Omental fat pad (tissue), 4 donors: ENCODE results near the gene COX7A1. TPM values are rescaled to one million over a fixed set of nuclear protein-coding genes. Genes with fewer than 3 reads are reported as not detected.
A peak's percentile ranks its signal among the peaks of the same experiment; 100 is the strongest.
"Not testable (repeated sequence)": the region's sequence is repeated elsewhere in the genome, so short reads cannot be mapped to it uniquely, and the experiment has no call there.

Experiments
- ATAC-seq: fragments of 150-250 bp; one replicate; pipeline ENCODE4 v1.9.1; 2016; ENCODE audit warnings: mild to moderate bottlenecking, moderate library complexity; ENCODE audit not compliant: low FRiP score
- DNase-seq: peaks from one replicate; pipeline ENCODE4 v3.0.0-alpha.2; 2019; ENCODE audit warnings: low spot score
- total RNA-seq, 4 donors: library from RNA; depleted of rRNA; stranded (reverse); fragments of >200 nt; gene quantifications; one replicate each; pipeline ENCODE4 v1.1.0, GENCODE V29; 2016
- TF ChIP-seq, protein P1 (sequence below), 3 donors: fragments of 450-650 bp; IDR thresholded peaks; one replicate each; pipeline ENCODE4 v1.5.1; 2016 to 2017; ENCODE audit warnings: antibody characterized with exemption in 3 of 3, mild to moderate bottlenecking in 3 of 3, moderate library complexity in 2 of 3

COX7A1 gene
- total RNA-seq: 10 to 100 TPM; 25.1 to 60.3 (median 43.9) TPM

GRCh38 chr19:36152352-36153091 lies at the start of gene COX7A1:
TSS of gene COX7A1 (minus strand) at chr19:36152447. CDS start at chr19:36152407, 40 bp downstream.
- peak; percentile 66 for ATAC-seq

GRCh38 chr19:36201684-36202083 lies 49.4 kb upstream of the COX7A1 start:
- TF ChIP-seq, protein P1, sequence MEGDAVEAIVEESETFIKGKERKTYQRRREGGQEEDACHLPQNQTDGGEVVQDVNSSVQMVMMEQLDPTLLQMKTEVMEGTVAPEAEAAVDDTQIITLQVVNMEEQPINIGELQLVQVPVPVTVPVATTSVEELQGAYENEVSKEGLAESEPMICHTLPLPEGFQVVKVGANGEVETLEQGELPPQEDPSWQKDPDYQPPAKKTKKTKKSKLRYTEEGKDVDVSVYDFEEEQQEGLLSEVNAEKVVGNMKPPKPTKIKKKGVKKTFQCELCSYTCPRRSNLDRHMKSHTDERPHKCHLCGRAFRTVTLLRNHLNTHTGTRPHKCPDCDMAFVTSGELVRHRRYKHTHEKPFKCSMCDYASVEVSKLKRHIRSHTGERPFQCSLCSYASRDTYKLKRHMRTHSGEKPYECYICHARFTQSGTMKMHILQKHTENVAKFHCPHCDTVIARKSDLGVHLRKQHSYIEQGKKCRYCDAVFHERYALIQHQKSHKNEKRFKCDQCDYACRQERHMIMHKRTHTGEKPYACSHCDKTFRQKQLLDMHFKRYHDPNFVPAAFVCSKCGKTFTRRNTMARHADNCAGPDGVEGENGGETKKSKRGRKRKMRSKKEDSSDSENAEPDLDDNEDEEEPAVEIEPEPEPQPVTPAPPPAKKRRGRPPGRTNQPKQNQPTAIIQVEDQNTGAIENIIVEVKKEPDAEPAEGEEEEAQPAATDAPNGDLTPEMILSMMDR (IDR thresholded peaks at IDR 0.05): no peak
- no peak for ATAC-seq
- no peak for DNase-seq

More at GRCh38 chr19:36152352-36153091, at the start of gene COX7A1:
- no peak for DNase-seq
- TF ChIP-seq, protein P1 (IDR thresholded peaks at IDR 0.05): no peak

GRCh38 chr19:36198119-36198518 lies 45.9 kb upstream of the COX7A1 start:
- TF ChIP-seq, protein P1 (IDR thresholded peaks at IDR 0.05): no peak
- no peak for DNase-seq
- no peak for ATAC-seq

- TF ChIP-seq, protein P1 (IDR thresholded peaks at IDR 0.05): no peak
- ATAC-seq: no peak
- DNase-seq: no peak
These were observed 44.0 kb upstream of the COX7A1 start for GRCh38 chr19:36196249-36196648.

- not testable (repeated sequence) for ATAC-seq, DNase-seq
These were observed 34.5 kb upstream of the COX7A1 start for GRCh38 chr19:36186722-36187121.

DNA sequence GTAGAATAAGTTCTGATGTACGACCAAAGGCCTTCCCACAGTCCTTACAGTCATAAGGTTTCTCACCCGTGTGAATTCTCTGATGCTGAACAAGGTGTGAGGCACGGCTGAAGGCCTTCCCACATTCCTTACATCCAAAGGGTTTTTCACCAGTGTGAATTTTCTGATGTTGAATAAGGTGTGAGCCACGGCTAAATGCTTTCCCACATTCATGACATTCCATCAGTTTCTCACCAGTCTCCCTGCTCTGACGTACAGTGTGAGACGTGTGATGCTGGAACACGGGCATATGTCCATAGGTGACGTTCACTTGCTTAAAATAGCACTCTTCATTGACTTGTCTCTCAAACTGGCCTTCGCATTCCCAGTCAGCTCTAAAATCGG lies 31.0 kb upstream of the COX7A1 start:
- no peak for DNase-seq
- TF ChIP-seq, protein P1 (IDR thresholded peaks at IDR 0.05): no peak
- ATAC-seq: no peak

DNA sequence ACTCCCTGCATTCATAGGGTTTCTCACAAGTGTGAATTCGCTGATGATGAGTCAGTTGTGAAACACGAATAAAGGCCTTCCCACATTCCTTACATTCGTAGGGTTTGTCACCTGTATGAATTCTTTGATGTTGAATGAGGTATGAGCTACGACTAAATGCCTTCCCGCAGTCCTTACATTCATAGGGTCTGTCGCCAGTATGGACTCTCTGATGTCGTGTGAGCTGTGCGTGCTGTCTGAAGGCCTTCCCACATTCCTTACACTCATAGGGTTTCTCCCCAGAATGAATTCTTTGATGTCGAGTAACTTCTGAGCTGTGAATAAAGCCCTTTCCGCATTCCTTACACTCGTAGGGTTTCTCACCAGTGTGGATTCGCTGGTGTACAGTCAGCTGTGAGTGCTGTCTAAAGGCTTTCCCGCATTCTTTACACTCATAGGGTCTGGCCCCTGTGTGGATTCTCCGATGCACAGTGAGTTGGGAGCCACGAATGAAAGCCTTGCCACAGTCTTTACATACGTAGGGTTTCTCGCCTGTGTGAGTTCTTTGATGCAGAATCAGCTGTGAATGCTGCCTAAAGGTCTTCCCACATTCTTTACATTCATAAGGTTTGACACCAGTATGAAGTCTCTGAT lies 30.5 kb upstream of the COX7A1 start:
- DNase-seq (no peak), ATAC-seq (no peak)
- TF ChIP-seq, protein P1 (IDR thresholded peaks at IDR 0.05): no peak

GRCh38 chr19:36179077-36179476 lies 26.8 kb upstream of the COX7A1 start:
- not testable (repeated sequence) for ATAC-seq, DNase-seq

DNA sequence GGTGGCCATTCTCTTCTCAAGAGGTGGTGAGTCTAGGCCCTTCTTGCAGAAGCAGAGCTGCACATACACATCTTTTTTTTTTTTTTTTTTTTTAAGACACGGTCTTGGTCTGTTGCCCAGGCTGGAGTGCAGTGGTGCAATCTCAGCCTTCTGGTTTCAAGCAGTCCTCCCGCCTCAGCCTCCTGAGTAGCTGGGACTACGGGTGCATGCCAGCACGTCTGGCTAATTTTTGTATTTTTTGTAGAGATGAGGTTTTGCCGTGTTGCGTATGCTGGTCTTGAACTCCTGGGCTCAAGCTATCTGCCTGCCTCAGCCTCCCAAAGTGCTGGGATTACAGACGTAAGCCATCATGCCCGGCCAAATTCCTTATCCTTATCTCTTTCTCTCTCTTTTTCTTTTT lies 21.6 kb upstream of the COX7A1 start:
- ATAC-seq, DNase-seq: not testable (repeated sequence)
